GM19351 (cell line): ENCODE measurements around the gene ANGPT4.
"Not testable (repeated sequence)": the region's sequence is repeated elsewhere in the genome, so short reads cannot be mapped to it uniquely, and the experiment has no call there.

ENCODE experiments used
- ATAC-seq: cut with Tn5 transposase; IDR thresholded peaks from one replicate; pipeline ENCODE4 v1.9.1; 2021; ENCODE audit warnings: mild to moderate bottlenecking, moderate library complexity; ENCODE audit not compliant: unreplicated experiment

The ANGPT4 gene

GRCh38 chr20:906703-907270 lies 9.3 kb downstream of the ANGPT4 start:
- no peak for ATAC-seq

DNA sequence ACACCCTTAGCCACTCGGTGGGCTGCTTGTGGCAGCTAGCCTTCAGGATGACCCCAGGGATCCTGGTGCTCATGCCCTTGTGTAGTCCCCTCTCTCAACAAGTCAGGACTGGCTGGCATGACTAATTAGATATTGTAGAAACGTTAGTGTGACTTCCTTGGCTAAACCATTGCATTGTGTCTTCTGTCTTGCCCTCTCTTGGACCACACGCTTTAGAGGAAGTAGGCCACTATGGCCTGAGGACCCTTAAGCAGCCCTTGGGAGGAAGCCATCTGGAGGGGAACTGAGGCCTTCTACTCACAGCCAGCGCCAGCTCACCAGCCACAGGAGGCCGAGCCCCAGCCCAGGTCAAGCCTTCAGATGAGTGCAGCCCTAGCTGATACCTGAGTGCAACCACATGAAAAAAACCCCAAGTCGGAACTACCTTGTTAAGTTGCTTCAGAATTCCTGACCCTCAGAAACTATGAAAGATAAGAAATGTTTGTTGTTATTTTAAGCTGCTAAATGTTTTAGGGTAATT lies 10.1 kb downstream of the ANGPT4 start:
- ATAC-seq = no peak

DNA sequence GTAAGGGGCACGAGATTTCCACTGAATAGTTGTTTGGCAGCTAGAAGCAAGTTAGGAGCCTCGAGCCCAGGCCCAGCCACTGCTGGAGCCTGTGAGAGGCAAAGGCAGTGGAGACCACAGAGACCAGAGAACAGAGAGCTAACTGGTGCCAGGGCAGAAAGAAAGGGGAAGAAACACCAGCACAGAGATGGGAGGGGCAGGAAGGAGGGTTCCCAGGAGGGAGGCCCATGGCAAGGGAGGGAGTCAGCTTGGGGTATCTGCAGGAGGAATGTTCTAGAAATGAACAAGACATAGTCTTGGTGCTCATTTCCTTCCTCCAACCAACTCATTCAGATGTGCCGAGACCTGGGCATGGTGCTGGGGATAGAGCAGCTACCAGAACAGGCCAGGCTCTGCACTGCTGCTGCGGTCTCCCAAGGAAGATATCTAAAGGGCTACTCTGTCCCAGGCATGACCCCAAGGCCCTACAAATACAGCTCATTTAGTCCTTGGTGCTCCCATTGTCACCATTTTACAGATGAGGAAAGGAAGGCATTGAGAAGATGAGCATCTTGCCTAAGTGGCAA lies 10.7 kb downstream of the ANGPT4 start:
- ATAC-seq = no peak

DNA sequence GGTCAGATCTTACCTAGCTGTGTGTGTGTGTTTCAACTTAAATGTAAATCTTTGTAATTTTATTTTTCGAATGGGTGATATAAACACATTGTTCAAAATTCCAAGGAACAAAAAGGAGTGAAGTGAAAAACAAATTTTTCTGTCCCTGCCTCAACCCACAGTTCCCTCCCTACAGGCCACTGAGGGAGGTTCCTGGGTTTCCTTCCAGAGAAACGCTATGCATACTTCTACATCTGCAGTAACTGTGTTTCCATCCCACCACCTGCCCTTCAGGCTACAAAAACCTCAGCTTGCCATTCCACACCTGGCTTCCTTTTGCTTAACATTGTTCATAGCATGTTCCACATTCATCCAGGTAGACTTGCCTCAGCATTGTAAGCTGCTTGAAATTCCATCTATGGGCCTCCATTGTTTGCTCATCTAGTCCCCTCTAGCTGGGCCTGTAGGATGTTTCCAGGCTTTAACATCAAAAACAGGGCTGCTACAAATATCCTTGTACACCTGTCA lies 12.0 kb downstream of the ANGPT4 start:
- no peak for ATAC-seq

DNA sequence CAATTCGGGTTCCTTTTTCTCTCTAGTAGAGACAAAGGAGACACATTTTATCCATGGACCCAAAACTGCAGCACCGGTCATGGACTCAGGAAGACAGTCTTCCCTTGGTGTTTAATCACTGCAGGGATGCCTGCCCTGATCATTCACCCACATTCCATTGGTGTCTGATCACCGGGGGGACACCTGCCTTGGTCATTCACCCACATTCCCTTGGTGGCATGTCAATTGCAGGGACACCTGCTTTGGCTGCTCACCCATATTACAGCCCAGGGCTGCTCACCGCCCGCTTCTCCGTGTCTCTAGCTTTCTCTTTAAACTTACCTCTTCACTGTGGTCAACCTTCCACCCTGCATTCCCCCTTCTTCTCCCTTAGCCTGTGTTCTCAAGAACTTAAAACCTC lies 18.7 kb downstream of the ANGPT4 start:
- ATAC-seq = not testable (repeated sequence)

- no peak for ATAC-seq
Measured at GRCh38 chr20:896501-897025, 19.6 kb downstream of the ANGPT4 start.

DNA sequence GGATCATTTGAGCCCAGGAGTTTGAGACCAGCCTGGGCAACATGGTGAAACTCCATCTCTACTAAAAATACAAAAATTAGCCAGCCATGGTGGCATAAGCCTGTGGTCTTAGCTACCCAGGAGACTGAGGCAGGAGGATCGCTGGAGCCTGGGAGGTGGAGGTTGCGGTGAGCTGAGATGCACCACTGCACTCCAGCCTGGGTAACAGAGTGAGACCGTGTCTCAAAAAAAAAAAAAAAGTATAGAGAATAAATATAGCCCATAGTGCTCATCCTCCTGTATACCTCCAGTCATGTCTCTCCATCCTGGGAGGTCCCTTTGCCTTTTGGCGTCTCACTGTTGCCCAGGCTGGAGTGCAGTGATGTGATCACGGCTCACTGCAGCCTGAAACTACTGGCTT lies 23.8 kb downstream of the ANGPT4 start:
- not testable (repeated sequence) for ATAC-seq

DNA sequence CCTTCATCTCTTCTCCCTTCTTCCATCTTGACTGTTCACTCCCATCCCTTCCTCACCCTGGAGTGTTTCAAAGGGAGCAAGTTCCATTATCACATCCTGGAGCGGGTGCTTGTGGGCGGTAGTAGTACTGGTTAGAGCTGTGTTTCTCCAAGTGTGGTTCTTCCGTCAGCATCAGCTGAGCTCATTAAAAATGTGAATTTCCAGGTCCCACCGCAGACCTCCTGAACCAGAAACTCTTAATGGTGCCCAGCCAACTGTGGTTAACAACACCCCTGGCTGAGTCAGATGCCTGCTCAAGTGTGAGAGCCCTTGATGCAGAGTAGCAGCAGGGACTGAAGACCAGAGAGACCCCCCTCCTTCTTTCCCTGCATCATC lies 24.4 kb downstream of the ANGPT4 start:
- peak; percentile 62 for ATAC-seq

DNA sequence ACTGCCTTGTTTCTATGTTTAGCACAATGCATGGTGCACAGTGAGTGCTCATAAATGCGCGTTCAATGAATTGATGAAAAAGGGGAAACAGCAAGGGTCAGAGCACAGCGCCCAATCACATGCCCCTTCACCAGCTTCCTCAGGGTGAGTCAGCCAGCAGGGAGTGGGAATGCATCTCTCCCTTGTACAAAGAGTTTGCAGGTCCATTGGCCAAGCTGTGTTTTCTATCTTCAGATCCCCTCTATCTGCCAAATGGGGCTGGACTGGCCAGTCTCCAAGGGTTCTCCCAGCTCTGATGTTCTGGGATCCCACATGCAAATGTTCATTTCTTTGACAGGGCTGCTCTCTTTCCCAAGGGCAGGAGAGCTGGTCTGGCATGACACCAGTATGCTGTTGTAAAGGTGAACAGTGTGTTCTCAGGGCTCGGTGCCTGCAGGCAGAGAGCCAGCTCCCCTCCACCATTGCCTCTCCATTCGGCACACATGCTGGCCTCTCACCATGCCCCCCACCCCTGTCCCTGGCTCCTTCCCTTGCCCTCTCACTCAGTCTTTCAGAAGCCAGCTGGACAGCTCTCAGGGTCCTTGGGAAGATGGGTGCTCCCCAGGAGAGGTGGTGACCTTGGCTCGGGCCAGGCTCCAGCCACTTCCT lies 25.0 kb downstream of the ANGPT4 start:
- ATAC-seq = no peak

DNA sequence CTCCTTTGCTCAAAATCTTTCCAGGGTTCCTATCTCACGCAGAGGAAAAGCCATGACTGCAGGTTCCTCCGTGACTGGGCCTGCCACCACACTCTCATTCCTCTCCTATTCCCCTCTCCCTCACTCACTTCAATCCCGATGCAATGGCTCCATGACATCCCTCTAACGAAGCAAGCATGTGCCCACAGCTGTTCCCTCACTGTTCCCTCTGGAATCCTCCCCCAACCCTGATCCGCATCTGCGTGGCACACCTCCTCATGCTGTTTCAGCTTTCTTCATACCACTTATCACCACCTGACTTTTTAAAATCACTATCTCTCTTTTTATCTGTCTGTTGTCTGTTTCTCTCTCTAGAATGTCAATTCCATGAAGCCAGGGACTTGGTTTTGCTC lies 25.5 kb downstream of the ANGPT4 start:
- ATAC-seq = no peak

- no peak for ATAC-seq
Measured at GRCh38 chr20:889932-890463, 26.1 kb downstream of the ANGPT4 start.

- no peak for ATAC-seq
Measured at GRCh38 chr20:889106-889505, 27.0 kb downstream of the ANGPT4 start.

DNA sequence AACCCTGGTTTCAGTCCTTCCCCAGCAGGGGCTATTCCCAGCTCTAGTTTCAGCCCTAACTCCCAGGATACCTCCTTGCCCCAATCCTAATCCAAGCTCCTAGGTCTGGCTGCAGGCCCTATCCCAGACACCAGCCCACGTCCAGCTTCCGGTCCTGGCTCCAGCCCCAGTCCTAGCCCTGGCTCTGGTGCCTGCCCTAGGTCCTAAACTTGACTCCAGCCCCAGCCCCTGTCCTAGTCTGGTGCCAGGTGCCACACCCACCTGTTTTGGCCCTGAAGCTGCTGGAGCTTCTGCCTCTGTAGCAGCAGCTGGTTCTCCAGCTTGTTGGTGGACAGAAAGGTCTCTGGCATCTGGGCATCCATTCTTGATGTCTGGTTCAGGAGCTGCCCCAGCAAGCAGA lies 28.1 kb downstream of the ANGPT4 start:
- no peak for ATAC-seq

DNA sequence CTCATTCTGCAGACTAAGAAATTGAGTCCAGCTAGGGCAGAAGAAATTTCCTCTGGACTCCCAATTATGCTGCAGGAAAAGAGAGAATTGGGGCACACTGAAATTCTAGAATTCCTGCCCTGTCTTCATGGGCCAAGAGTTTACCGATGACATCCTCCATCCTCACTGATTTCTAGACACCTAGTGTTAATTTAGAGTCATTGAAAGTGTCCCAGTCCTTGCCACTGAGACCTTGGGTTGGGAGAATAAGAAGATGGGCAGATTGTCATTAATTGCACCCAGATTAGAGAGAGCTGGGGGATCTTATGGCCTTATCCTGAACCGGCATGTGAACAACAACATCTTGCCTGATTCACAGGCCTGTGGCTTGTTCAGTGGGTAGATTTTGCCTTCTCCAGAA lies 29.0 kb downstream of the ANGPT4 start:
- no peak for ATAC-seq

- ATAC-seq = no peak
Measured at GRCh38 chr20:884983-885952, 30.9 kb downstream of the ANGPT4 start.

DNA sequence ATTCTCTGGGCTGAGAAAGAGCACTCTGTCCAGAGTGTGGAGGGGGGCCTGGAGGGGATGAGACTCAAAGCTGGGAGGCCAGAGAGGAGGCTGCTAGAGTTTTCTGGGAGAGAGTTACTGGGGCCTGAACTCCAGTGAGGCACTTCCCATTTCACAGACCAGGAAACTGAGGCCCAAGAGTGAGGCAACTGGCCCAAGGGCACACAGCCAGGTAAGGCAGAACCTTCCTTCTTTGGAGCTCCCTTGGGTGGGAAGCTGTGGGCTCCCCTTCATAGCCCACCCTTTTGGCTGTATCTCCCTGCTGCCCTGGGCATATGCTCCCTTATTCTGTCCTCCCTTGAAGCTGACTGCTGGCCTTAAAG lies 34.4 kb downstream of the ANGPT4 start:
- no peak for ATAC-seq

DNA sequence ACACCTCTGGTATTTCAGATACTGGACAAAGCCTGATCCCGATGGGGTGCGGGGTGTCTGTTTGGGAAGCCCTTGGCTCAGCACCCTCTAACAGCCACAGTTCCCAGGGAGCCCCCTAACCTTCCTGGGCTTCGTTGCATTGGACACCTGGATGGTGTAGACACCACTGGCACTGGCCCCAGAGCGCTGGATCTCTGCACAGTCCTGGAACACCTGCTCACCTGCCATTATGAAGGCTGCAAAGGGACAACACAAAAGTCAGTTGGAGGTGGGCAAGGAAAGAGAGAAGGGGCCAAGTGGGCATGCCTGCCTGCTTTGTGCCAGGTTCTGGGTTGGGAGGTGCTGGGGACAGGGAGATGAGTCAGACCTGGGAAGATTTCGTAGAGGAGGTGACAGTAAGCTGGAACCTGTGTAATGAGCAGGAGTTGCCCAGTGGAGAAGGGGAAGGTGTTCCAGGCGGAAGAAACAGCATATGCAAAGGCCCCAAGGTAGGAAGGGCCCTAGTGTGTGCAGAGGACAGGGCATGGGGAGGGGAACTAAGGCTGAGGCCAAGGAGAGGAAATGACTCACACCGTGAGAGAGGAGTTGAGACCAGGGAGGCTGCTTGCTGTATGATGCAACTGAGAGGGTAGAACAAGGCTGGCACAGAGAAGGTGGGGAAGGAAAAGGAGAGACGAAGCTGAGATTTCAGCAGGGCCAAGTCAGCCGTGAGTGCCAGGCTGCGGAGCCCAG lies 34.9 kb downstream of the ANGPT4 start:
- no peak for ATAC-seq

DNA sequence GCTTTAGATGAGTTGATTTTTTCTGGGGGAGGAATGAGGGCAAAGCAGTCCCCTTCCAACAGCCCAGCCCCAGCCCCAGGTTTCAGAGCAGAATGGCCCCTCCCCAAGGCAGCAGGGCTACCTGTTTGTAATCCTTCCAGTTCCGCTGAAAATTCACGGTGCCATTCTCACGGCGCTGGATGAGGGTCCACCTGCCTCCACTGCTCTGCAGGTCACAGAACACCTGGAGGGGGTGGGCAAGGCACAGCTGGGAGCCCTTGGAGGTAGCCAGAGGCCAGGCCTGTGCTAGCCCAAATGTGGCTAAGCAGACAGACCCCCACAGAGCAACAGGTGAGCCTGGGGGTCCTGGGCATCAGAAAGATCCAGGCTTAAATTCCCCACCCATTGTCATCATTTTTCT lies 36.5 kb downstream of the ANGPT4 start:
- ATAC-seq = no peak

DNA sequence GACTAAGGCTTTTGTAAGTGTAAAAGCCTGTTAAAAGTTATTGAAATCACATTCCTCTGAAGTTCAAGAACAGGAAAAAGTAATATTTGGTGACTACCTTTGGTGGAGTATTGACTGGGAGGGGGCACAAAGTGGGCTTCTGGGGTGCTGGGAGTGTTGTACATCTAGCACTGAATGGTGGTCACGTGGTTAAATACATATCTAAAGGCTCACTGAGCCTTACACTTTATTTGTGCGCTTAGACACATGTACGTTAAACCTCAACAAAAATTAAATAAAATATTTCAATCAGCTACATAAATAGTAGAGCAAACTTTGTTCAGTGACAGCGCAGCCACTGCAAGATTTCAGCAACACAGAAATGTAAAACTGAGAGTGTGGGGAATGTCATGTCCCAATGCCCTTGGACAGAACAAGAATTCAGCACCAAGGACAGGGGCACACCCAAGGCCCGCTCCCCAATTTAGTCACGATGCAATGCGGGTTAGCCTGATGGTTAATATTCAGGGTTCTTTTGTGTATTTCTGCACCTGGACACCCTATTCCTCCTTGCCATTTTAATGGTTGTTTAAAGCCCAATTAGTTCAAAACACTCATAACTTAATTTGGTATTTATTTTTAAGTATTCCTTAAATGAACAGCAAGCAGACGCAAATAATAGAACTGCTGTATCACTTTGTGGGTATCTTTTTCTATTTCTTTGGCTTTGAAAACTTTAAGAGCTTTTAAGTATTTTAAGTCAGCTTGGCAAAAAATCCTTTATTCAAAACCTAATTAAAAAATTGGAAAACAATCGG lies 37.4 kb downstream of the ANGPT4 start:
- no peak for ATAC-seq
